Measurements from ENCODE around the gene MYO9B. TPM values are rescaled to one million over a fixed set of nuclear protein-coding genes. Genes with fewer than 3 reads are reported as not detected.

Gene MYO9B
- total RNA-seq, 3 donors from 2014 or later (not counting 1 experiment from before 2014, with no cell fraction given) = 321 to 378 (median 365) TPM

GRCh38 chr19:17135001-17135853, 59.6 kb downstream of the MYO9B start:
- H3K4me3 ChIP-seq (ENCODE audit: low read length) = no peak overlapping the region
- peak; percentile 84 to 93 (median 92) for ATAC-seq
- Mint-ChIP-seq H3K27ac (peak overlapping the region; percentile 81 to 92), H3K4me3 (peak overlapping the region; percentile 75), H3K36me3 (no peaks in the 10 kb centered on the region), H3K27me3 (ENCODE audit: low read depth in 2 of 2) (no peaks in the 10 kb centered on the region), H3K4me1 (peaks cover 25 to 37% of the 10 kb centered on the region in 2 donors), H3K9me3 (no peaks in the 10 kb centered on the region)
- no peak for TF ChIP-seq CTCF (IDR thresholded peaks at IDR 0.05)
- H3K9me3 ChIP-seq (ENCODE audit: control insufficient read depth, insufficient read depth, low read length) = no peaks in the 10 kb centered on the region
- WGBS (ENCODE audit: insufficient coverage) = 16% methylated on average over 28 of the region's 30 CpGs
- H3K27me3 ChIP-seq (ENCODE audit: control insufficient read depth, insufficient read depth, low read length) = no peaks in the 10 kb centered on the region
- peak overlapping the region; percentile 58 for H3K27ac ChIP-seq (ENCODE audit: low read length)
- H3K36me3 ChIP-seq (ENCODE audit: control insufficient read depth, insufficient read depth, low read length) = no peaks in the 10 kb centered on the region
- peaks cover 25% of the 10 kb centered on the region for H3K4me1 ChIP-seq (ENCODE audit: control insufficient read depth, insufficient read depth, low read length)
- intact Hi-C loops (cut with micrococcal nuclease) = loop anchor here (1.0 to 2.0 kb wide), 2 partner anchors 10 to 54 kb away; no protein-coding TSS in a partner anchor
- peak; percentile 56 to 61 for DNase-seq

- no peak overlapping the region for H3K4me3 ChIP-seq (ENCODE audit: low read length)
- no peaks in the 10 kb centered on the region for H3K36me3 ChIP-seq (ENCODE audit: control insufficient read depth, insufficient read depth, low read length)
- ATAC-seq (no peak), DNase-seq (no peak)
- no peaks in the 10 kb centered on the region for H3K9me3 ChIP-seq (ENCODE audit: control insufficient read depth, insufficient read depth, low read length)
- H3K27ac Mint-ChIP-seq = peak overlapping the region; percentile 81 to 92
- peaks cover 23 to 35% of the 10 kb centered on the region in 2 donors for H3K4me1 Mint-ChIP-seq
- H3K4me1 ChIP-seq (ENCODE audit: control insufficient read depth, insufficient read depth, low read length) = peaks cover 25% of the 10 kb centered on the region
- intact Hi-C loops (cut with micrococcal nuclease) = no loop called here
- 63% methylated on average over 9 of the region's 9 CpGs for WGBS (ENCODE audit: insufficient coverage)
- no peaks in the 10 kb centered on the region for H3K36me3 Mint-ChIP-seq
- H3K27me3 ChIP-seq (ENCODE audit: control insufficient read depth, insufficient read depth, low read length) = no peaks in the 10 kb centered on the region
- no peak overlapping the region for H3K4me3 Mint-ChIP-seq
- H3K27ac ChIP-seq (ENCODE audit: low read length) = peak overlapping the region; percentile 58
- no peak for TF ChIP-seq CTCF (IDR thresholded peaks at IDR 0.05)
- no peaks in the 10 kb centered on the region for H3K27me3 Mint-ChIP-seq (ENCODE audit: low read depth in 2 of 2)
- no peaks in the 10 kb centered on the region for H3K9me3 Mint-ChIP-seq
These were observed 60.4 kb downstream of the MYO9B start for GRCh38 chr19:17136021-17136420.

GRCh38 chr19:17136617-17137016, 61.0 kb downstream of the MYO9B start:
- Mint-ChIP-seq H3K27ac (no peak overlapping the region), H3K4me1 (peaks cover 26 to 38% of the 10 kb centered on the region in 2 donors), H3K36me3 (no peaks in the 10 kb centered on the region), H3K27me3 (ENCODE audit: low read depth in 2 of 2) (no peaks in the 10 kb centered on the region), H3K4me3 (no peak overlapping the region), H3K9me3 (no peaks in the 10 kb centered on the region)
- ATAC-seq = no peak
- intact Hi-C loops (cut with micrococcal nuclease) = no loop called here
- Histone ChIP-seq H3K9me3 (ENCODE audit: control insufficient read depth, insufficient read depth, low read length) (no peaks in the 10 kb centered on the region), H3K4me1 (ENCODE audit: control insufficient read depth, insufficient read depth, low read length) (peaks cover 25% of the 10 kb centered on the region), H3K36me3 (ENCODE audit: control insufficient read depth, insufficient read depth, low read length) (peaks cover under 1% of the 10 kb centered on the region), H3K27ac (ENCODE audit: low read length) (no peak overlapping the region), H3K27me3 (ENCODE audit: control insufficient read depth, insufficient read depth, low read length) (no peaks in the 10 kb centered on the region), H3K4me3 (ENCODE audit: low read length) (no peak overlapping the region)
- TF ChIP-seq CTCF (IDR thresholded peaks at IDR 0.05) = no peak
- DNase-seq = no peak
- 93% methylated on average over 11 of the region's 11 CpGs for WGBS (ENCODE audit: insufficient coverage)
